T-helper 1 cell treated with Interleukin-12 subunit alpha and Interleukin-12 subunit beta and Interleukin-4 antibody, amounts not matched to agents 30 μg/mL and 1 μg/mL, for 36 hours (primary cell): ENCODE data around the gene HMGN3.

Source experiments
- H3K27ac Mint-ChIP-seq: one replicate; pipeline ENCODE4 v1.8.0; 2021; ENCODE audit warnings: mild to moderate bottlenecking, mixed read lengths
- H3K27me3 Mint-ChIP-seq: one replicate; pipeline ENCODE4 v1.8.0; 2021; ENCODE audit warnings: low read depth, mixed read lengths
- H3K36me3 Mint-ChIP-seq: one replicate; pipeline ENCODE4 v1.8.0; 2021; ENCODE audit warnings: low read depth, mixed read lengths
- H3K4me1 Mint-ChIP-seq: one replicate; pipeline ENCODE4 v1.8.0; 2021; ENCODE audit warnings: low read depth, mixed read lengths
- H3K4me3 Mint-ChIP-seq: one replicate; pipeline ENCODE4 v1.8.0; 2021; ENCODE audit warnings: mild to moderate bottlenecking, moderate library complexity, mixed read lengths
- H3K9me3 Mint-ChIP-seq: one replicate; pipeline ENCODE4 v1.8.0; 2021; ENCODE audit warnings: mixed read lengths

HMGN3 gene

DNA sequence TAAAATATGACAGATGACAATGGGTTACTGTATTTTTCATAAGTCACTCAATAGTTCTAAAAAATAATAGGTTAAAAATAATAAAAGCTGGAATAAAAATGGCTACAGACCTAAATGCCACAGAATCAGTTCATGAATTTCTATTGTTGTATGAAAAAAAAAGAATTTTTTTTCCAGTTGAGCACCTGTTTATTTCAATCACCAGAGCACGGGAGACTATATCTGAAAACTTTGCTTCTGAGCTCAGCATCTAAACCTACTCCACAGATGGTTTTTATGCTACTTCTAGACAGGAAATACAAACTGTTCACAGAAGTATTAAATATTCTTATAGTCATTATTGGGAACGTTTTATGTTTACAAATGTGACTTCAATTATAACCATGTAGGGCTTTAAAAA, 50.4 kb downstream of the HMGN3 start:
- no peaks in the 10 kb centered on the region for H3K9me3 Mint-ChIP-seq
- H3K36me3 Mint-ChIP-seq: no peaks in the 10 kb centered on the region
- no peaks in the 10 kb centered on the region for H3K27me3 Mint-ChIP-seq
- no peak overlapping the region for H3K27ac Mint-ChIP-seq
- H3K4me3 Mint-ChIP-seq: no peak overlapping the region
- no peaks in the 10 kb centered on the region for H3K4me1 Mint-ChIP-seq

DNA sequence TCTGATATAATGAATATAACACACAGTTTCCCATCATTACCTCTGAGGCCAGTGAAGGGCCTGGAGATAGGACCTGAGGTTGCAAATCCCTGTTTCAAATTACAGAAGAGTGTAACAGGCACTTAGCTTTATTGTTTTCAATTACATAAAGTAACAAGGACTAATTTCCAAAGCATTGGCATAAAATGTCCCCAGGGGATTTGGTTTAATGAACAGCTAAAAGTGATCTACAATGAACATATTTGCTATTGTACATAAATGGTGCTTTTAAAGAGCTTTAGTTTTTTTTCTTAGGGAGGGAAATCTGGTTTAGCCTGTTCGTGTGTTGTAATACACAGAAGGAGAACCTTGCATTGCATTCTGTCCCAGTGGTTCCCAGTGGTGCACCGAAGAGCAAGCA, 54.4 kb downstream of the HMGN3 start:
- peaks cover 3% of the 10 kb centered on the region for H3K27me3 Mint-ChIP-seq
- no peaks in the 10 kb centered on the region for H3K36me3 Mint-ChIP-seq
- no peak overlapping the region for H3K4me3 Mint-ChIP-seq
- no peaks in the 10 kb centered on the region for H3K4me1 Mint-ChIP-seq
- no peak overlapping the region for H3K27ac Mint-ChIP-seq
- no peaks in the 10 kb centered on the region for H3K9me3 Mint-ChIP-seq

GRCh38 chr6:79173378-79173777, 61.1 kb downstream of the HMGN3 start:
- peaks cover 3% of the 10 kb centered on the region for H3K27me3 Mint-ChIP-seq
- H3K36me3 Mint-ChIP-seq: no peaks in the 10 kb centered on the region
- H3K9me3 Mint-ChIP-seq: no peaks in the 10 kb centered on the region
- H3K27ac Mint-ChIP-seq: no peak overlapping the region
- no peaks in the 10 kb centered on the region for H3K4me1 Mint-ChIP-seq
- H3K4me3 Mint-ChIP-seq: no peak overlapping the region

GRCh38 chr6:79170959-79171358, 63.5 kb downstream of the HMGN3 start:
- H3K27me3 Mint-ChIP-seq: no peaks in the 10 kb centered on the region
- H3K9me3 Mint-ChIP-seq: no peaks in the 10 kb centered on the region
- no peak overlapping the region for H3K4me3 Mint-ChIP-seq

GRCh38 chr6:79170431-79170830, 64.1 kb downstream of the HMGN3 start:
- no peaks in the 10 kb centered on the region for H3K9me3 Mint-ChIP-seq
- H3K4me3 Mint-ChIP-seq: no peak overlapping the region
- no peak overlapping the region for H3K27ac Mint-ChIP-seq
- H3K36me3 Mint-ChIP-seq: no peaks in the 10 kb centered on the region
- no peaks in the 10 kb centered on the region for H3K27me3 Mint-ChIP-seq
- no peaks in the 10 kb centered on the region for H3K4me1 Mint-ChIP-seq

More at GRCh38 chr6:79170959-79171358, 63.5 kb downstream of the HMGN3 start:
- Mint-ChIP-seq H3K4me1 (no peaks in the 10 kb centered on the region), H3K27ac (no peak overlapping the region), H3K36me3 (no peaks in the 10 kb centered on the region)

DNA sequence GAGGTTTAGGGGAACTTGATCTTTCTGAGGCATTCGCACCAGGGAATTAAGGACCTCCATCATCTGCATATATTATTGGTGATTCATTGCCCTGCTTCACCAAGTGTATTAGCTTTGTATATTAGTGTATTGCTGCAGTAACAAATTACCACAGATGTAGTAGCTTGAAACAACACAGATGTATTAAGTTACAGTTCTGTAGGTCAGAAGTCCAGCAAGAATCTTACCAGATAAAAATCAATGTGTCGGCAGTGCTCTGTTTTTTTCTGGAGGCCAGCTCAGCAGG, 65.8 kb downstream of the HMGN3 start:
- Mint-ChIP-seq H3K27me3 (no peaks in the 10 kb centered on the region), H3K27ac (no peak overlapping the region), H3K9me3 (no peaks in the 10 kb centered on the region), H3K4me1 (no peaks in the 10 kb centered on the region), H3K36me3 (no peaks in the 10 kb centered on the region), H3K4me3 (no peak overlapping the region)

GRCh38 chr6:79167931-79168694, 66.4 kb downstream of the HMGN3 start:
- H3K27me3 Mint-ChIP-seq: no peaks in the 10 kb centered on the region
- H3K4me3 Mint-ChIP-seq: no peak overlapping the region
- no peaks in the 10 kb centered on the region for H3K9me3 Mint-ChIP-seq
- H3K4me1 Mint-ChIP-seq: no peaks in the 10 kb centered on the region
- H3K36me3 Mint-ChIP-seq: no peaks in the 10 kb centered on the region
- H3K27ac Mint-ChIP-seq: no peak overlapping the region

- Mint-ChIP-seq H3K4me1 (no peaks in the 10 kb centered on the region), H3K36me3 (no peaks in the 10 kb centered on the region), H3K27me3 (peaks cover 9% of the 10 kb centered on the region), H3K4me3 (no peak overlapping the region), H3K9me3 (no peaks in the 10 kb centered on the region), H3K27ac (no peak overlapping the region)
These were observed 74.6 kb downstream of the HMGN3 start for GRCh38 chr6:79159846-79160245.

- Mint-ChIP-seq H3K36me3 (no peaks in the 10 kb centered on the region), H3K27me3 (peaks cover 13% of the 10 kb centered on the region), H3K27ac (no peak overlapping the region), H3K4me1 (no peaks in the 10 kb centered on the region), H3K9me3 (no peaks in the 10 kb centered on the region), H3K4me3 (no peak overlapping the region)
These were observed 75.5 kb downstream of the HMGN3 start for GRCh38 chr6:79158856-79159516.

GRCh38 chr6:79157961-79158644, 76.4 kb downstream of the HMGN3 start:
- Mint-ChIP-seq H3K27ac (no peak overlapping the region), H3K36me3 (no peaks in the 10 kb centered on the region), H3K4me1 (no peaks in the 10 kb centered on the region), H3K9me3 (no peaks in the 10 kb centered on the region), H3K4me3 (no peak overlapping the region), H3K27me3 (peaks cover 17% of the 10 kb centered on the region)

DNA sequence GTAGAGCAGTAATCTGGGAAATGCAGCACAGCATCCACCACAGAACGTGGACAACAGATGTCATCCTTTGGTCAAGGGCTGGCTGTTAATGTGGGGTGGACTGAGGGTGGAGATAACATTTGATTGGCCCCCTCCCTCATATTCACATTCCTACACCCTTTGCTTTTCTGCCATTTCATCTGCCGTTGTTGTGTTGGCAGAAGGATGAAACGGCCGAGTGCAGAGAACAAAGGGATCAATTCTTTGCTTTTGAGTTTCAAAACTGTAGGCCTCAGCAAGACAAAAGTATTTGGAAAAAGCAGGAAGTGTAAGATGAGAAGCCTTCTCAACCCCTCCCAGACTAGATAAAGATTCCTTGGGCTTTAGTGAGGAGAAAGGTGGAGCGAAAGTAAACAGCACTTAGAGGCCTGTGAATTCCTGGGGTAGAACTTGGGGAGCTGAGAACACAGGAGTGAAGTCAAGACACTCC, 82.2 kb downstream of the HMGN3 start:
- Mint-ChIP-seq H3K9me3 (no peaks in the 10 kb centered on the region), H3K4me3 (no peak overlapping the region), H3K27me3 (peaks cover 17% of the 10 kb centered on the region), H3K4me1 (no peaks in the 10 kb centered on the region), H3K27ac (no peak overlapping the region), H3K36me3 (no peaks in the 10 kb centered on the region)
